ENCODE data around the gene CD55.

The CD55 gene

DNA sequence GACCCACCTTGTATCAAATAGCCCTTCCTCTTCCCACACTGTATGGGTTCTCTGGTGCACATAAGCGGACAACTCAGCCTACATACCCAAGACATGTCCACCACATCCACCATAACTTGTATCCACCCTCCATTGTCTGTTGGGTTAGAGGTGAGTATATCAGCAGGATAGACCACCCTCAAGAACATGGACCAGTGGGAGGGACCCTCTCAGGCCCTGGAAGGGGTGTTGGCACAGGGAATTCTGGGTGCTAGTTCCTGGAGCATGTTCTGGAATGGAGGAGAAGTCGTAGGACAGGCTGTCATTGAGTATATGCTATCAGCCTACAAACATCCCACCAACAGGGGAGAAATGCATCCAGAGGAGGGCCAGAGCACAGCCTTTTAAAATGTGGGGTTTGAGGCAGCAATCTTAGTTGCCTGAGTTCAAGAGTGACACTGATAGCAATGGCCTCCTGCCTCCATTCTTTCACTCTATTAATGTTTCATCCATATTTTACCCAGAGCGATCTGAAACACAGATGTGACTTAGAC lies 7.5 kb downstream of the CD55 start:
- no peak for DNase-seq

DNA sequence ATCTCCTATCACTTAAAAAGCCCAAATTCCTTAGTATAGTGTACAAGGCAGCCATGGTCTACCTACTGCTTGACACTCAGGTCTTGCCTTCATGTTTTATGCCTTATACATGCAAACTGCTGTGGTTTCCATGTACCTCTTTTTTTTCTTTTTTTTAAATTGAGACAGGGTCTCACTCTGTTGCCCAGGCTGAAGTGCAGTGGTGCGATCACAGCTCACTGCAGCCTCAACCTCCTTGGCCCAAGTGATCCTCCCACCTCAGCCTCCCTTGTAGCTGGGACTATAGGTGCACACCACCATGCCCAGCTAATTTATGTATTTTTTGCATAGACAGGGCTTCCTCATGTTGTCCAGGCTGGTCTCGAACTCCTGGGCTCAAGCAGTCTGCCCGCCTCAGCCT lies 8.0 kb downstream of the CD55 start:
- no peak for DNase-seq

DNA sequence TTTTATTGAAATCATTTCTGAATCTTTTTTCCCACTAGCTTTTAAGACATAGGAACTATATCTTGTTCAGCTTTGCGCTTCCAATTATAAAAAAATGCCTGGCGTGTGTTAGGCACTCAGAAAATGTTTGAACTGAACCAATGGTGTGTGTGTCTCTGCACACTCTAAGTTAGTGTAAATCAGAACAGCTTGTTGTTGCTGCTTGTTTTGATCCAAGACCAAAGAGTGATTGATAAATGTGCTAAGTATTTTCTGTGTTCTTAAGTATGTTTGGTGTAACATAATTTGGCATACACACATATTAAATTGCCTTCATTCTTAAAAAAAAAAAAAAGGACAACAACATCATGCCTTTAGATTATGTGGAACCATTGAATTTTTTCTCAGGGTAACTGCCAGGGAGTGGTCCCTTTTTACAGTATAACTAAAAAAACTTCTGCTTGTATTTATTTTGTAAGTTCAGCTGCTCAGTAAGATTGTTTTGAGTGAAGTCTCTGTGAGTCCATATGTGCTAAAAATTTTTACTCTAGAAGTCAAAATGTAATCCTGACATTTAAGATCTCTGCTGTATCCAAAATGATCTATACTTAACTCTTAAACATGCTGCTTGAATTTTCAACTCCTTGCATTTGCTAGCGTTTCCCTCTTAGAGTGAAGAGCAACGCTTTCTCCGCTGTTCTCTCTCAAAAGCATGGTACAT lies 8.7 kb downstream of the CD55 start:
- no peak for DNase-seq

DNA sequence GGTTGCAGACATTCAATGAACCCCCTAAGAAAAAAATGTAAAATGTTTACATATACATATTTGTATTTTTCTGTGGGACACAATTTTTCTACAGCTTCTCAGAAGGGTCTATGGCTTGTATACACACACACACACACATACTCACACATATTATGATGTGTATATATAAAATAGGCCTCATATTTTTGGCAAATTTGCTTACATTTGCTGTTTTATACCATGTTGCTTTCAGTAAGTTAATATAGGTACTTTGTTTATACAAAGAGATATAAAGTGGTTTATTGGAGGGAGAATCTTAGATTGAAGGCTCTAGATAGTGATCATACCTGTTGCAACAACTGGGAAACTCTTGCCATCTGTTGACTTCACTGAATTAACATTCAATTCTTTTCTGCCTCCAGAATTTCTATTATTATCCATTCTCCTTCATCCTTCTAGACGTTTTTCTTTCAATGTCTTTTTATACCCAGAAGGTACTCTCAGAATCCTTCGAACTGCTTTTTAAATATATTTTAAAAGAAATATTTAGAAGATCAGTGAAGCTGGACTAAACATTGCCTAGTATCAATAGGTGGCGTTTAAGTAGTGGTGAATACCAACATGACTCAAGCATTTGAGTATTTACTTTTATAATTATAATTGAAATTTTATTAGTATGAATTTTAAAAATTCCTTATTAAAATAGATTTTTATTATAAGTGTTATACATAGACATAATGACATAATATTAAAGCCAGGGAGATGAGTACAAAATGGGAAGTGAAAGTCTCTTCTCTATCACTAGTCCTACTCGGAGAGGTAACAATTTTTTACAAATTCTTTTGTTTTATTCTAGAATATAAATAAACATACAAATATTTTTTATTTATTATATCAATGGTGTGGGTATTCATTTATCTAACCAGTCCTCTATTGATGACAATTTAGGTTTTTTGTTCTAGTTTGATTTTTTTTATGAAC lies 10.2 kb downstream of the CD55 start:
- no peak for DNase-seq

DNA sequence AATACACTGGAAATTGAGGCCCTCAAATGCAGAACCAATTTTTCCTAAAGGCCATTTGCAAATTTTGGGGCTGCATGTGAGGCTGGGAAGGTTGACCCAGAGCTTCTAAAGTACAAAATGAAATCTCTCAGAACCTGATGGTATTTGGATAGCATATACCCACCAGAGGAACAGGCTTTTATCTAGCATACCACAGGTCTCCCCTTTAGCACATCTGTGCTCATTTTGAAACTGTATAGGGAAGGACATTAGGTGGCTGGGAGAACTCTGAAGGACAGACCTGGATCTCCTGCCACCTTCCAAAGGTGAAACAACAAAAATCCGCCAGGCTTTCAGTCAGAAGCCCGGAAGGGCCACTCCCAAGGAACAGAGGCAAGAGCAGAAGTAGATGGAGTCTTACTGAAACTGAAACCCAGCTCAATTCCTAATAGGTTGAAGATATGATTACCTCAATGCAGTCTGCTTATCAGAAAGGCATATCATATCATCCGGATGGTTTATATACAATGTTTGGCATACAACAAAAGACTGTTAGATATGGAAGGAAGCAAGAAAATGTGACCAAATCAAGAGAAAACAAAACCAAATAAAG lies 11.6 kb downstream of the CD55 start:
- no peak for DNase-seq

DNA sequence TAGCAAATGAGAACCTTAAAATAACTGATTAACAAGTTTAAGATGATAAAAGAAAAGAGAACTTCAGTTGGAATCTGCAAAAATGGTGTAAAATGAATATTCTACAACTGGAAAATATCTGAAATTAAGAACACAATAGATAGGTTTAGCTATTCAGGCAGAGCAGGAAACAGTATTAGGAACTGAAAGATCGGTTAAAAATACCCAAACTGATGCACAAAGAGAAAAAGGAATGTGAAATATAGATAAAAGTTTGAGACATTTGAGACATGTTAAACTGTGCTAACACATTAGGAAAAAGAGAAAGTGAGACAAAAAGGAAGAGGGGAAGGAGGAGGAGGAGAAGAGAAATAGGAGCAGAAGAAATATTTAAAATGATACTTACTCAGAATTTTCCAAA lies 12.1 kb downstream of the CD55 start:
- no peak for DNase-seq

DNA sequence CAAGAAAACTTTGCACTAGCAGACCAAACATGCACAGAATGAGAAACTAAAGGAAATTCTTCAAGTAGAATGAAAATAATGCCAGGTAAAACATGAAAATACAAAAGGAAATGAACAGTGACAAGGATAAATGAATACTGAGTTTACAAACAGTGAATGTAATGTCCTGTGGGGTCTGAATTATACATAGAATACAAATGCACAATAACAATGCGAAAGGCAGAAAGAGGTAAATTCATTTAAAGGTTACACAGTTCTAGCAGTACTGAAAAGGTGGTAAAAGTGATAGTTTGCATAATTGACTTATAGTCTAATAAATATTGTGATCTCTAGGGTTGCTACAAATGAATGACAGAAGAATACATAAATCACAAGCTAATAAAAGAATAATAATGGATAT lies 12.9 kb downstream of the CD55 start:
- no peak for DNase-seq

DNA sequence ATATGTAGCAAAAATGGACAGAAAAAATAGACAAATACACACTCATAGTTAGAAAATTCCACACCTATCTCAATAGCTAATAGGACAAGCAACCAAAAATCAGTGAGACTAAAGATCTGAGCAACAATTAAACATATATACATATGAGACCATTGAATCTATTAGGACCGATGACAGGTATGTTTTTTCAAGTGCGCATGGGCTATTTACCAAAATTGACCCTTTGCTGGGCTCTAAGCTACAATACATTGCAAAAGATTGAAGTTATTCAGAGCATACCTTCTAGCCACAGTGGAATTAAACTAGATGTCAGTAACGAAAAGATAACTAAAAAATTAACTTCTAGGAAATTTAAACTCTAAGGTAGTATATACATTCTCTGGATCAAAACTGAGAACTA lies 13.7 kb downstream of the CD55 start:
- DNase-seq = no peak

DNA sequence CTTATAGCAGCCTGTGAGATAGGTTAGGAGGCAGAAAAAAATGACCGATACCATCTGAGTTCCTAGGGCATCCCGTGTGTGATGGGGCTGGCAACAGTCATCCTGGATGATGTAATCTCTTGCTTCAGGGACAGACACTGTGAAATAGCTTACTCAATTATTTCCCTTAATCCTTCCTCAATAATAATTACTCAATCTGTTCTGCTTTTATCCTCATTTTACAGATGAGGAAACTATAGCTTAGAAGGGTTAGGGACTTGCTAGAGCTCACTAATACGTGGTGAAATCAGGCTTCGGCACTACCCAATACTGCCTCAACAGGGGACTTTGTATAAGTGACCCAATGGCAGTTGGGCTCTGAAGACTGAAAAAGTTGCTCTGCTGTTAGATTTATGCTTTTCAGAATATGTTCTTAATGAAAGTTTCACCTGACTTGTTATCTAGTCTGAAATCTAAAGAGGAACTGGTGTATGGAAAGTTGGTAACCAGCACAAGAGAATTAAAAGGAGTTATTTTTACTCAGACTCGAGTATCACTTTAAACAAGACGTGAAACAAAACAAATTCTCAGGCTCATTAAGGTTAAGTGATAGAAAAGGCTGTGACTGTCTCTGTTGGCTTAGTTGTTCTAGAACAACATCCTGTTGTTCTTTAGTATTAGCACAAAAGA lies 14.4 kb downstream of the CD55 start:
- DNase-seq = no peak

DNA sequence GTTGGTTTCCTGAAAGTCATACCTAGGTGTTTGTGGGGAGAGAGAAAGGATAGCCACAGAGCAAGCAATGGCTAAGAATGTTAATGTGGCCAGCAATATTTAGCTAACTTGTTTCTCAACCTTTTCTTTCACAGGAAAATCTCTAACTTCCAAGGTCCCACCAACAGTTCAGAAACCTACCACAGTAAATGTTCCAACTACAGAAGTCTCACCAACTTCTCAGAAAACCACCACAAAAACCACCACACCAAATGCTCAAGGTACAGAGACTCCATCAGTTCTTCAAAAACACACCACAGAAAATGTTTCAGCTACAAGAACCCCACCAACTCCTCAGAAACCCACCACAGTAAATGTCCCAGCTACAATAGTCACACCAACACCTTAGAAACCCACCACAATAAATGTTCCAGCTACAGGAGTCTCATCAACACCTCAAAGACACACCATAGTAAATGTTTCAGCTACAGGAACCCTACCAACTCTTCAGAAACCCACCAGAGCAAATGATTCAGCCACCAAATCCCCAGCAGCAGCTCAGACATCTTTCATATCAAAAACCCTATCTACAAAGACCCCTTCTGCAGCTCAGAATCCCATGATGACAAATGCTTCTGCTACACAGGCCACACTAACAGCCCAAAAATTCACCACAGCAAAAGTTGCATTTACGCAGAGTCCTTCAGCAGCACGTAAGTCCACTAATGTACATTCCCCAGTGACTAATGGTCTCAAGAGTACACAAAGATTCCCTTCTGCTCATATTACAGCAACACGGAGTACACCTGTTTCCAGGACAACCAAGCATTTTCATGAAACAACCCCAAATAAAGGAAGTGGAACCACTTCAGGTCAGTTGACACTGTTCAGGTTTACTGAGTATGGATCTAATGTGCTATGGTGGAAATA lies 15.3 kb downstream of the CD55 start:
- no peak for DNase-seq

DNA sequence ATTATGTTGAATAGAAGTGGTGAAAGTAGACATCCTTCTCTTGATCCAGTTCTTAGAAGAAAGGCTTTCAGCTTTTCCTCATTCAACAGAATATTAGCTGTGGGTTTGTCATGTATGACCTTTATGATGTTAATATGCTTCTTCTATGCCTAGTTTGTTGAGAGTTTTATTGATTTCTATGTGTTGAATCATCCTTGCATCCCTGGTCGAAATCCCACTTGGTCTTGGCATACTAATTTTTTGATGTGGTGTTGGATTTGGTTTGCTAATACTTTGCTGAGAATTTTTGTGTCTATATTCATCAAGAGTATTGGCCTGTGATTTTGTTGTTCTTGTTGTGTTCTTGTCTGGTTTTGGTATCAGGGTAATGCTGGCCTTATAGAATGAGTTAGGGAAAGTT lies 20.9 kb downstream of the CD55 start:
- DNase-seq = no peak

DNA sequence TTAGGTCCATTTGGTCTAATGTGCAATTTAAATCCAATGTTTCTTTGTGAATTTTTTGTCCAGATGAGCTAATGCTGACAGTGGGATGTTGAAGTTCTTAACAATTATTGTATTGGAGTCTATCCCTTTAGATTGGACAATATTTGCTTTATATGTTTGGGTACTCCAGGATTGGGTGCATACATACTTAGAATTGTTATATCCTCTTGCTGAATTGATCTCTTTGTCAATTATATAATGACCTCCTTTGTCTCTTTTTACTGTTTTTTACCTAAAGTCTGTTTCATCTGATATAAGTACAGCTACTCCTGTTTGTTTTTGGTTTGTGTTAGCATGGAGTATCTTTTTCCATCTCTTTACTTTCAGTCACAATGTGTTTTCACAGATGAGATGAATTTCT lies 22.2 kb downstream of the CD55 start:
- DNase-seq = no peak

DNA sequence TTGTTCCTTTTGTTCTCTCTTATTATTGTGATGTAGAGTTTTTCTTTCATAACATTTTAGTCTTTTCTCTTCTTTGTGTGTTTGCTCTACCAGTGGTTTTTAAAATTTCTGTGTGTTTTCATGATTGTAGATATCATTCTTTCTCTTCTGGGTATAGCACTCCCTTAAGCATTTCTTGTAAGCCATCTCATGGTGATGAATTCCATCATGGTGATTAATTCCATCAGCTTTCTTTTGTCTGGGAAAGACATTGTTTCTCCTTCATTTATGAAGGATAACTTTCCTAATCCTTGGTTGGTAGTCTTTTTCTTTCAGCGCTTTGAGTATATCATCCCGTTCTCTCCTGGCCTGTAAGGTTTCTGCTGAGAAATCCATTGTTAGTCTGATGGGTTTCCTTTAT lies 22.7 kb downstream of the CD55 start:
- no peak for DNase-seq

DNA sequence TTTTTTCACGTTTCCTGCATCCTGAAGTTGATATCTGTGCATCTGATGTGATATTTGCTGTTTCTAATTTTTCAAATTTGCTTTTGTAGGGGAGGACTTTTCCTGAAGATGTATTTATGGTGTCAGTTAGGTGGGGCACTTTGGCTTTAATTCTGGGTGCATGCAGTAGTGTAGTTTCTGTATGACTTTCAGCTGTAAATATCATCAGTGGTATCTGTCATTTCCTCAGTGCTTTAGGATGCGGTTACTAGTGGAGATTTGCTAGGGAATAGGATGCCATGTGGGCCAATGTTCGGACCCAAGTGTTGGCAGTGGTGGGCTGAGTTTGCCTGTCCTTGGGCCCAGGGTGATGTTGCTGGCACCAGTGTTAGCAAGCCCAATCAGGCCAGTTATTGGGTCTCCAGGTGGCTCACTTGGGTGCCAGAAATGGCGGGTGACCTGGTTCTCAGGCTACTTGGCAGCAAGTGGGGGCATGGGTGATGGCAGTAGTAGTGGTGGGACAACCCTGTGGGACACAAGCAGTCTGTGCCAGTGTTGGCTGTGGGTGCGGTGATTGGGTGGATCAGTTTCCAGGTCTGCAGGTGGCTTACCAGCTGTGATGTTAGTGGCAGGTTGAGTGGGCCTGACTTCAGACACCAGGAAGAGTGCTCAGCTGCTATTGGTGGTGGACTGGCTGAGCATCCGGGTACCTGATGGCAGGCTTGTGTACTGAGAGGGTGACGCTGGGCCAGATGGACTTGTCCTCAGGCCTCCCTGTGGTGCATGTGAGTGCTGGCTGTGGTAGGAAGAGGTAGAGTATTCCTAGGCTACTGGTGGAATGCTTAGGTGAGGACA lies 24.4 kb downstream of the CD55 start:
- no peak for DNase-seq

DNA sequence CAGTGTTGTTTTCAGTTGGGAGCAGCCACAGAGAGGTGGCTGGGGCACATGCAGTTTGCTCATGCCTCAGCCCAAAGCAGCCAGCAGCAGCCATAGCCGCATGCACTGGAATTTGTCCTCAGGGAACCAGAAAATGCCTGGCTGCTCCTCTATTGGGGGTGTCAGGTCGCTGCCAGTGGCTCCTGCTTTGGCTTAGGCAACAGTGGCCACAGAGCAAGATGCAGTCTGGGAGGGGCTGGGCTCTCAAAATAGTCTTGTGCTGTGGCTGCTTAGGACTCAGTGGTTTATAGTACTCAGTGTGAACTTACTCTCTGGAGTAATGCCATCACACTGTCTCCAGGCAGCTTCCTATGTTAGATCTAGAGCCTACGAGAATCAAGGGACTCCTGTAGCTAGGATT lies 25.0 kb downstream of the CD55 start:
- DNase-seq = no peak

DNA sequence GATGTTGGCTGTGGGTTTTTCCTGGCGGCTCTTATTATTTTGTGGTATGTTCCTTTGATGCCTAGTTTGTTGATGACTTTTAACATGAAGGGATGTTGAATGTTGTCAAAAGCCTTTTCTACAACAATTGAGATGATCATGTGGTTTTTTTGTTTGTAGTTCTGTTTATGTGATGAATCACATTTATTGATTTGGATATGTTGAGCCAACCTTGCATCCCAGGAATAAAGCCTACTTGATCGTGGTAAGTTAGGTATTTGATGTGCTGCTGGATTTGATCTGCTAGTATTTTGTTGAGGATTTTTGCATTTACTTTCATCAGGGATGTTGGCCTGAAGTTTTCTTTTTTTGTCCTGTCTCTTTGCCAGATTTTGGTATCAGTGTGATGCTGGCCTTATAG lies 28.5 kb downstream of the CD55 start:
- DNase-seq = no peak

DNA sequence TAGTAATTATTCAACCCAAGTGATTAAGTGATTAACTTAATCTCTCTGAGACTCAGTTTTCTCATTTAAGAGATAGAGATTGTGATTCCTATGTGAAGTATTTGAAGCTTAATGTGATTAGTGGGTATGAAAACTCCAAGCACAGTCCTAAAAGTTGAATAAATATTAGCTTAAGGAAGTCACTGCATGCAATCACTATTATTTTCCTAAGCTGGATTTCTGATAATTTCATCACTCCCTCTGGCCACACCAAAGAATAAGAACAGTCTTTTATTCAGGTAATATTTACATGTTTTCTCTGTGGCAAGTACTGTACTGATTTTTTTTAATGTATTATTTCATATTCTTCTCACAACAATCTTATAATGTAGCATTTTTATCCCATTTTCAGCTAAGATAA lies 31.1 kb downstream of the CD55 start:
- DNase-seq = no peak

DNA sequence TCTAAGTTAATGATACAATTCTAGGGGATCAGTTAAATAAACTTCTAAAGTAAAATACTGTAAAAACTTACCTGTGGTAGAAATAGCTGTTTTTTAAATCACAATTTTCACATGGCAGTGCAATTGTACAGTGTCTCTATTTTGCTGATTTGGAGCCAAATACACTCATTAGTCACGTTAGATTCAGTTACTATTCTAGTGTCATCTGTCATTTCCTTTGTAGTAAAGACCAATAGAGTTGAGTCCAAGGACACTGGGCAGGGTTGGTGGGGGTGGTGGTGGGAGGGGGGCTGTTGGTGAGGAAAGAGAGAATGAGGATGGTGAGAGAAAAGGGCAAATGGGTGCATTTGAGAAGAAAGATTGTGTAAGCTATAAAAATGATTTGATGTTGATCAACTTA lies 33.6 kb downstream of the CD55 start:
- no peak for DNase-seq

DNA sequence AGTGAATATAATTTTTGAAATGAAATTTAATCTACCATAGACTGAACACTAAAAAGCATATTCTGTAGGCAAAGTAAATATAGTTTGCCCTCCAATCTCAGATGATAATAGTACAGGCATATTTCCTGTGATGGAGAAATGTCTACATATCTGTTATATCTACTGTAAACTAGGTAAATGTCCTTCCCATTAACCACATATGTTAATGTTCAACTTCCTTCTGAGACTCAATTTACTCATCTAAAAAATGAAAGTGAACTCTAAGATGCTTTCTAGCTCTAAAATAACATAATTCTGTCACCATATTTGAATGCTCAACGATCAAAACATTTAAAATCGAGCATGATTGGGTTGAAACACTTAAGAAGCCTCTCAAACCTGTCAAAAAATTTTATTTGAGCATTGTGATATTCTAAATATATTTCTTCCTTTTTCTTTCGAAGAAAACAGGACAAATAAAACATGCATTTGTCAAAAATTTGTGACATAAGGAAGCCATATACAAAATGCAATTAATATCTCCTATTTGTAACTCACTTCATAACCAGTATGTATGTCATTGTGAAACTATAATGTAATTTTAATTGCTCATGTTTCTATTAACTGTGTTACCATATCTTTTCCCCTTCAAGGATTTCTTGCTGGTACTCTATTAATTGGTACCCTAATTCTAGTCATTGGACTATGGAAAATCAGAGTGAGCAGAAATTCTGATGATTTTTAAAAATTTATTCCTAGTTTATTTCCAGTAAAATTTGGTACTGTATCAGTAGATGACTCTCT lies 34.2 kb downstream of the CD55 start:
- no peak for DNase-seq

DNA sequence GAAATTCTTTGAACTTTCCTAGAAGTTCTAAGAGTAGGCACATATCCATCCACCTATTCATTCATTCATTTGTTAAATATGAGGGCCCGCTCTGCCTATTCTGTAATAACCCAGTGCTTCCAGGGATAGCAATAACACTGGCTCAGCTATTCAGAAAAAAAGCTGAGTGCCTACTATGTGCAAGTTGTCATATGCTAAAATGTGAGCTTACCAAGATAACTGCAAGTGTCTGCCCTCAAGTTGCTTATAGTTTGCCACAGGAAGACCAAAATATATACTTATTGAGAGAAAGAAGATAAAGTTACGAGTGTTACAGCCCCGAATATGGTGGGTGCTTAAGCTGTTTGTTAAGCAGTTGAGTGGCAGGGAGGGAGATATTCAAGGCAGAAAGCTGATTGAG lies 39.6 kb downstream of the CD55 start:
- no peak for DNase-seq

Data from right kidney (tissue), 1 donor.